ENCODE measurements around the gene RNF151. TPM values are rescaled to one million over a fixed set of nuclear protein-coding genes. Genes with fewer than 3 reads are reported as not detected.

Gene RNF151
- total and polyA plus RNA-seq, 2 donors (not counting 1 experiment from before 2014, with no cell fraction given): not detected

DNA sequence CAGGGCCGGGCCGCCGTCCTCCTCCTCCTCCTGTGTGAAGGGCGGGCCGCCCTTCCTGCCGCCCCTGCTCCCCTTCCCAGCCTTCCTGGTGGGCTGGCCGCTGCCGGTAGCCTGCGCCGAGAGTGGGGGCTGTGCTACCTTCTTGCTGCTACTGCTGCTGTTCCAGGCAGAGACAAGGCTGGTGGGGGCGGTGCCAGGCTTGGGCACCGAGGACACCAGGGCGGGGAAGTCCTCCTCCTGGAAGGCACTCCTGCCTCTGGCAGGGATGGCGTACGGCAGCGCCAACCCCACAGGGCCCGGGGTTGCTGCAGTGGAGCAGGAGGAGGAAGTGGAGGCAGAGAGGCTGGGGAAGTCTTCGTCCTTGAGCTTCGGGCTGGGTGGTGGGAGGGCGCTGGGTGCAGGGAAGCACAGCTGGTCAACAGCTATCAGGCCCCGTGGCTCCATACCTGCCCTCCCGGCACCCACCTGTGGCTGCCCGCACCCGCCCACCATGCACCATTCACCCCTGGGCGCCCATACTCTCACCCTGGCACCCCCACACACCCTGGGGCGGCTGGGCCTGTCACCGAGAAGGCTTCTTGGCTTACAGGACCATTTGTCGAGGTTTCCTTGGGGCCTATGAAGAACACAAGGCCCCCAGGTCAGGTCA, 33.3 kb downstream of the RNF151 start:
- Histone ChIP-seq H3K4me3 (replicated peaks in 1 of 4; ENCODE audit: control extremely low read depth in 1 of 4, insufficient read depth in 1 of 4, low read depth in 3 of 4, low read length in 4 of 4) (no peak overlapping the region), H3K27ac (ENCODE audit: insufficient read depth, low read length) (no peak overlapping the region), H3K4me1 (ENCODE audit: control insufficient read depth, extremely low read depth, insufficient read depth, low read length) (peaks cover 14% of the 10 kb centered on the region), H4K20me1 (ENCODE audit: control insufficient read depth, extremely low read depth, insufficient read depth, low read length) (no peaks in the 10 kb centered on the region), H3K4me2 (ENCODE audit: extremely low read depth, insufficient read depth, low read length) (no peak overlapping the region), H3K9ac (ENCODE audit: insufficient read depth, low read length) (no peak overlapping the region), H3K9me3 (ENCODE audit: control insufficient read depth, insufficient read depth, low read depth, low read length) (no peaks in the 10 kb centered on the region), H3K27me3 (ENCODE audit: control insufficient read depth, insufficient read depth, low read length) (no peaks in the 10 kb centered on the region), H2AFZ (ENCODE audit: low read length) (no peak overlapping the region), H3K79me2 (ENCODE audit: control insufficient read depth, insufficient read depth, low read length) (peaks cover 24% of the 10 kb centered on the region), H3K36me3 (ENCODE audit: control insufficient read depth, insufficient read depth, low read length) (peaks cover 46% of the 10 kb centered on the region)
- no peak for DNase-seq (ENCODE audit: low read depth in 2 of 2)
- TF ChIP-seq, protein P1, sequence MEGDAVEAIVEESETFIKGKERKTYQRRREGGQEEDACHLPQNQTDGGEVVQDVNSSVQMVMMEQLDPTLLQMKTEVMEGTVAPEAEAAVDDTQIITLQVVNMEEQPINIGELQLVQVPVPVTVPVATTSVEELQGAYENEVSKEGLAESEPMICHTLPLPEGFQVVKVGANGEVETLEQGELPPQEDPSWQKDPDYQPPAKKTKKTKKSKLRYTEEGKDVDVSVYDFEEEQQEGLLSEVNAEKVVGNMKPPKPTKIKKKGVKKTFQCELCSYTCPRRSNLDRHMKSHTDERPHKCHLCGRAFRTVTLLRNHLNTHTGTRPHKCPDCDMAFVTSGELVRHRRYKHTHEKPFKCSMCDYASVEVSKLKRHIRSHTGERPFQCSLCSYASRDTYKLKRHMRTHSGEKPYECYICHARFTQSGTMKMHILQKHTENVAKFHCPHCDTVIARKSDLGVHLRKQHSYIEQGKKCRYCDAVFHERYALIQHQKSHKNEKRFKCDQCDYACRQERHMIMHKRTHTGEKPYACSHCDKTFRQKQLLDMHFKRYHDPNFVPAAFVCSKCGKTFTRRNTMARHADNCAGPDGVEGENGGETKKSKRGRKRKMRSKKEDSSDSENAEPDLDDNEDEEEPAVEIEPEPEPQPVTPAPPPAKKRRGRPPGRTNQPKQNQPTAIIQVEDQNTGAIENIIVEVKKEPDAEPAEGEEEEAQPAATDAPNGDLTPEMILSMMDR (conservative IDR thresholded peaks at IDR 0.05 in 1 of 2, IDR thresholded peaks at IDR 0.05 in 1 of 2; ENCODE audit: low read depth in 1 of 2, low read length in 2 of 2): no peak
- no peak for TF ChIP-seq EZH2 (IDR thresholded peaks at IDR 0.05; ENCODE audit: low read length, missing control alignments)

GRCh38 chr16:2001035-2001434, 34.4 kb downstream of the RNF151 start:
- Histone ChIP-seq H3K27ac (ENCODE audit: insufficient read depth, low read length) (no peak overlapping the region), H3K4me1 (ENCODE audit: control insufficient read depth, extremely low read depth, insufficient read depth, low read length) (peaks cover 14% of the 10 kb centered on the region), H3K9me3 (ENCODE audit: control insufficient read depth, insufficient read depth, low read depth, low read length) (no peaks in the 10 kb centered on the region), H3K36me3 (ENCODE audit: control insufficient read depth, insufficient read depth, low read length) (peaks cover 46% of the 10 kb centered on the region), H3K27me3 (ENCODE audit: control insufficient read depth, insufficient read depth, low read length) (no peaks in the 10 kb centered on the region), H3K9ac (ENCODE audit: insufficient read depth, low read length) (no peak overlapping the region), H3K4me3 (replicated peaks in 1 of 4; ENCODE audit: control extremely low read depth in 1 of 4, insufficient read depth in 1 of 4, low read depth in 3 of 4, low read length in 4 of 4) (no peak overlapping the region), H2AFZ (ENCODE audit: low read length) (no peak overlapping the region), H3K4me2 (ENCODE audit: extremely low read depth, insufficient read depth, low read length) (no peak overlapping the region), H4K20me1 (ENCODE audit: control insufficient read depth, extremely low read depth, insufficient read depth, low read length) (no peaks in the 10 kb centered on the region), H3K79me2 (ENCODE audit: control insufficient read depth, insufficient read depth, low read length) (peaks cover 34% of the 10 kb centered on the region)
- no peak for DNase-seq (ENCODE audit: low read depth in 2 of 2)
- no peak for TF ChIP-seq EZH2 (IDR thresholded peaks at IDR 0.05; ENCODE audit: low read length, missing control alignments)
- TF ChIP-seq, protein P1 (conservative IDR thresholded peaks at IDR 0.05 in 1 of 2, IDR thresholded peaks at IDR 0.05 in 1 of 2; ENCODE audit: low read depth in 1 of 2, low read length in 2 of 2): no peak

GRCh38 chr16:2001456-2002355, 35.0 kb downstream of the RNF151 start:
- Histone ChIP-seq H4K20me1 (ENCODE audit: control insufficient read depth, extremely low read depth, insufficient read depth, low read length) (no peaks in the 10 kb centered on the region), H3K4me2 (ENCODE audit: extremely low read depth, insufficient read depth, low read length) (no peak overlapping the region), H3K36me3 (ENCODE audit: control insufficient read depth, insufficient read depth, low read length) (peaks cover 47% of the 10 kb centered on the region), H3K27me3 (ENCODE audit: control insufficient read depth, insufficient read depth, low read length) (no peaks in the 10 kb centered on the region), H3K79me2 (ENCODE audit: control insufficient read depth, insufficient read depth, low read length) (peaks cover 41% of the 10 kb centered on the region), H3K27ac (ENCODE audit: insufficient read depth, low read length) (no peak overlapping the region), H3K4me3 (replicated peaks in 1 of 4; ENCODE audit: control extremely low read depth in 1 of 4, insufficient read depth in 1 of 4, low read depth in 3 of 4, low read length in 4 of 4) (no peak overlapping the region), H2AFZ (ENCODE audit: low read length) (no peak overlapping the region), H3K9me3 (ENCODE audit: control insufficient read depth, insufficient read depth, low read depth, low read length) (no peaks in the 10 kb centered on the region), H3K4me1 (ENCODE audit: control insufficient read depth, extremely low read depth, insufficient read depth, low read length) (peaks cover 15% of the 10 kb centered on the region), H3K9ac (ENCODE audit: insufficient read depth, low read length) (no peak overlapping the region)
- no peak for DNase-seq (ENCODE audit: low read depth in 2 of 2)
- no peak for TF ChIP-seq EZH2 (IDR thresholded peaks at IDR 0.05; ENCODE audit: low read length, missing control alignments)
